Colonic mucosa (tissue), 4 donors: ENCODE results near the gene CHRNB1. TPM values are rescaled to one million over a fixed set of nuclear protein-coding genes. Genes with fewer than 3 reads are reported as not detected.
A peak's percentile ranks its signal among the peaks of the same experiment; 100 is the strongest.

Experiments
- DNase-seq: peaks from one replicate; pipeline ENCODE4 v3.0.0-alpha.2; 2020
- H3K27ac ChIP-seq: fragments of 200-600 bp; one replicate; pipeline ENCODE4 v1.8.0; 2021
- H3K27me3 ChIP-seq: fragments of 200-600 bp; one replicate; pipeline ENCODE4 v1.8.0; 2021
- H3K36me3 ChIP-seq: fragments of 200-600 bp; one replicate; pipeline ENCODE4 v1.8.0; 2021
- H3K4me1 ChIP-seq: fragments of 200-600 bp; one replicate; pipeline ENCODE4 v1.8.0; 2021; ENCODE audit warnings: mild to moderate bottlenecking
- H3K4me3 ChIP-seq: fragments of 200-600 bp; one replicate; pipeline ENCODE4 v1.8.0; 2021
- H3K9ac ChIP-seq, 2 donors: one replicate each; pipeline ENCODE4 v1.7.0; 2013; ENCODE audit warnings: control low read depth in 2 of 2, low read depth in 2 of 2, low read length in 2 of 2
- H3K9me3 ChIP-seq: fragments of 200-600 bp; one replicate; pipeline ENCODE4 v1.8.0; 2021
- CTCF ChIP-seq: fragments of 200-600 bp; IDR thresholded peaks from one replicate; pipeline ENCODE4 v1.8.0; 2022; ENCODE audit warnings: antibody characterized with exemption, mild to moderate bottlenecking
- intact Hi-C: fragments of 100-400 bp; cut with DNase I; formaldehyde crosslinking; loops from one replicate; pipeline ENCODE4 v1.14.1; 2022
- total RNA-seq, 2 donors: library from RNA; stranded (reverse); fragmentation: NEBNext Ultra II Directional in 1 of 2; extraction: Animal tissue kit (Norgen Biotek cat#: 25700) in 1 of 2; gene quantifications; one replicate each; pipeline ENCODE4 v1.2.1, GENCODE V29; 2021
- donor health status: healthy.
- donor health status: DM: no; HTN: no; CAD: no.
- donor health status: DM: no; HTN: no; CAD: no.

The CHRNB1 gene
- total RNA-seq, 2 donors from 2014 or later: 4.3 to 6.1 TPM

GRCh38 chr17:7439462-7440112, 5.3 kb upstream of the CHRNB1 start, which contains the start of gene FGF11:
TSS of gene FGF11 (plus strand) at chr17:7439512. CDS start at chr17:7439621, 109 bp downstream.
- no peaks in the 10 kb centered on the region for H3K9me3 ChIP-seq
- H3K4me3 ChIP-seq: peak within 1 kb of the TSS; percentile 27
- H3K27me3 ChIP-seq: peaks cover 38% of the 10 kb centered on the region
- H3K36me3 ChIP-seq: no peaks in the 10 kb centered on the region
- no peak for DNase-seq
- intact Hi-C loops: loop anchor here (5.0 to 10.0 kb wide), 2 partner anchors 82 to 145 kb away; partner anchors contain the start of genes MPDU1 and TMEM95
- no peak for TF ChIP-seq CTCF
- peaks cover 18% of the 10 kb centered on the region for H3K4me1 ChIP-seq
- H3K27ac ChIP-seq: no peak within 1 kb of the TSS
- peak within 1 kb of the TSS; percentile 4 to 55 for H3K9ac ChIP-seq

GRCh38 chr17:7440113-7440833, 4.6 kb upstream of the CHRNB1 start:
- Histone ChIP-seq H3K27me3 (peaks cover 38% of the 10 kb centered on the region), H3K4me3 (peak overlapping the region; percentile 27)

GRCh38 chr17:7440834-7441195, 4.0 kb upstream of the CHRNB1 start:
- no peaks in the 10 kb centered on the region for H3K9me3 ChIP-seq
- H3K27ac ChIP-seq: no peak overlapping the region
- TF ChIP-seq CTCF: no peak
- H3K9ac ChIP-seq: no peak overlapping the region
- no peak overlapping the region for H3K4me3 ChIP-seq
- no peaks in the 10 kb centered on the region for H3K36me3 ChIP-seq
- no peak for DNase-seq
- peaks cover 18% of the 10 kb centered on the region for H3K4me1 ChIP-seq
- intact Hi-C loops: no loop called here
- H3K27me3 ChIP-seq: peaks cover 38% of the 10 kb centered on the region

More at GRCh38 chr17:7440113-7440833, 4.6 kb upstream of the CHRNB1 start:
- intact Hi-C loops: no loop called here
- DNase-seq: peak; percentile 36
- Histone ChIP-seq H3K9me3 (no peaks in the 10 kb centered on the region), H3K27ac (no peak overlapping the region), H3K9ac (peak overlapping the region in 1 of 2 donors; percentile 55), H3K4me1 (peaks cover 18% of the 10 kb centered on the region), H3K36me3 (no peaks in the 10 kb centered on the region)
- no peak for TF ChIP-seq CTCF

- Histone ChIP-seq H3K27me3 (peaks cover 38% of the 10 kb centered on the region), H3K9ac (no peak overlapping the region), H3K27ac (no peak overlapping the region), H3K9me3 (no peaks in the 10 kb centered on the region), H3K4me1 (peaks cover 18% of the 10 kb centered on the region), H3K36me3 (no peaks in the 10 kb centered on the region), H3K4me3 (no peak overlapping the region)
- TF ChIP-seq CTCF: no peak
- no peak for DNase-seq
- intact Hi-C loops: no loop called here
Observed at GRCh38 chr17:7441266-7441665, 3.6 kb upstream of the CHRNB1 start.

GRCh38 chr17:7442142-7442541, 2.7 kb upstream of the CHRNB1 start:
- no peak overlapping the region for H3K4me3 ChIP-seq
- intact Hi-C loops: no loop called here
- H3K9me3 ChIP-seq: no peaks in the 10 kb centered on the region
- no peak overlapping the region for H3K9ac ChIP-seq
- no peak overlapping the region for H3K27ac ChIP-seq
- H3K27me3 ChIP-seq: peaks cover 38% of the 10 kb centered on the region
- H3K36me3 ChIP-seq: no peaks in the 10 kb centered on the region
- TF ChIP-seq CTCF: no peak
- peaks cover 16% of the 10 kb centered on the region for H3K4me1 ChIP-seq
- DNase-seq: no peak
